ENCODE data around the gene DGCR8. TPM values are rescaled to one million over a fixed set of nuclear protein-coding genes. Genes with fewer than 3 reads are reported as not detected.

The DGCR8 gene
- total RNA-seq, 1 donor from 2014 or later, result 20.9 TPM

DNA sequence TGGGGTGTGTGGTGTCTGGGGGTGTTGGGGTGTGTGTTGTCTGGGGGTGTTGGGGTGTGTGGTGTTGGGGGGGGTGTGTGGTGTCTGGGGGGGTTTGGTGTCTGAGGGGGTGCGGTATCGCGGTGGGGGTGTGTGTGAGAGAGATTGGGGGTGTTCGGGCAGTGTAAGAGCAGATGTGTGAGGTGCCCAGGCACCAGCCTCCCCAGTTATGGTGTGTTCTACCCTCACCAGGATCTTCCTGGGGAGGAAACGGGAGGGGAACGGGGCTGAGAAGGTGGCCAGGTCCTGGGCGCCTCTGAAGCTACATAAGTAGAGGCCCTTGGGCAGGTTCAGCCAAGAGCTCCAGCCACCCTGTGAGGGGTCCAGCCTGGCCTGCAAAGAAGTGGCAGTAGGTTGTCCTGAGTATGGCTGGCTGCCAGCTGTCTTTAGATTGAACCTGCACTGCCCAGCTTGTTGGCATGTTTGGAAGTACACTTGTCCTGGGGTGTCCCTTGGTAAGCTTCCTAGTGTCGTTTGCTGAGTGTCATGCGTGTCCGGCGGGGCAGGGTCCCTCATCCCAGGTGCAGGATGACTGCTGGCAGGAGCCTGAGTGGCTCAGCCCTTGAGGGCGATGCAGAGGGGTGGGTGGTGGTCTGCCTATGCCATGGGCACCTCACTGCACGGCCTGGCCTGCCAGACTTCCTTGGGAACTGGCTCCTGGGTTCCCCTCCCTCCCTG is 43.5 kb downstream of the DGCR8 start:
- no peak for DNase-seq (ENCODE audit: low read depth in 2 of 2)

DNA sequence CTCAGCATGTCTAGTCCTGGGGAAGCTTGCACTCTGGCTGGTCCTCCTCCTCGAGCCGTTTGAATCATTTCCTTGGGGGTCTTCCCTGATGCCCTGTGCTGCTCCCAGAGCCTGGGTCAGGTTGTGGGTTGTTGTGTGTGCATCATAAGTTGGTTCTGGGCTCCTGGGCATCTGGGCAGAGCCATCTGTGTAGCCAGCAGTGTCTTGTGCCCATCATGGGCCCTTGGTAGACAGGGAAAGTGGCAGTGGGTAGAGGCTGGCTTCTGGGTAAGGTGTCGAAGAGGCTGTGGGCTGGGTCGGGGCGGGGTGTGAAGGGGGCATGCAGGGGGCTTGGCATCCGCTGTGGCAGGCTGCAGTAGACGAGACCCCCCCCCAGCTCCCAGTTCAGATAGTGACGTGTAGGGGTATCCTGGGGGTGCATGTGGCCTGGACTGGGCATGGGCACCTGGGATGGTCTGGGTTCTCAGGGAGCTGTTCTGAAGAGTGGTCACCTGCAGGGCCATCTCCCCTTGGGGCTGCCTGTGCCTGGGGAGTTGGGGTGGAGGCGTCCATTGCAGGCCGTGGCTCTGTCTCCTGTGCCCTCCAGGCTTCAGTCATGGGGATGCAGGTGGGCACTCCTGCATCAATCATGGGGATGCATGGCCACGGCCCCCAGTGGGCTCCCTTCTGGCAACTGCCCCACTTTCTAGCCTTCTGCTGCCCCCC is 44.2 kb downstream of the DGCR8 start:
- DNase-seq (ENCODE audit: low read depth in 2 of 2), result no peak

DNA sequence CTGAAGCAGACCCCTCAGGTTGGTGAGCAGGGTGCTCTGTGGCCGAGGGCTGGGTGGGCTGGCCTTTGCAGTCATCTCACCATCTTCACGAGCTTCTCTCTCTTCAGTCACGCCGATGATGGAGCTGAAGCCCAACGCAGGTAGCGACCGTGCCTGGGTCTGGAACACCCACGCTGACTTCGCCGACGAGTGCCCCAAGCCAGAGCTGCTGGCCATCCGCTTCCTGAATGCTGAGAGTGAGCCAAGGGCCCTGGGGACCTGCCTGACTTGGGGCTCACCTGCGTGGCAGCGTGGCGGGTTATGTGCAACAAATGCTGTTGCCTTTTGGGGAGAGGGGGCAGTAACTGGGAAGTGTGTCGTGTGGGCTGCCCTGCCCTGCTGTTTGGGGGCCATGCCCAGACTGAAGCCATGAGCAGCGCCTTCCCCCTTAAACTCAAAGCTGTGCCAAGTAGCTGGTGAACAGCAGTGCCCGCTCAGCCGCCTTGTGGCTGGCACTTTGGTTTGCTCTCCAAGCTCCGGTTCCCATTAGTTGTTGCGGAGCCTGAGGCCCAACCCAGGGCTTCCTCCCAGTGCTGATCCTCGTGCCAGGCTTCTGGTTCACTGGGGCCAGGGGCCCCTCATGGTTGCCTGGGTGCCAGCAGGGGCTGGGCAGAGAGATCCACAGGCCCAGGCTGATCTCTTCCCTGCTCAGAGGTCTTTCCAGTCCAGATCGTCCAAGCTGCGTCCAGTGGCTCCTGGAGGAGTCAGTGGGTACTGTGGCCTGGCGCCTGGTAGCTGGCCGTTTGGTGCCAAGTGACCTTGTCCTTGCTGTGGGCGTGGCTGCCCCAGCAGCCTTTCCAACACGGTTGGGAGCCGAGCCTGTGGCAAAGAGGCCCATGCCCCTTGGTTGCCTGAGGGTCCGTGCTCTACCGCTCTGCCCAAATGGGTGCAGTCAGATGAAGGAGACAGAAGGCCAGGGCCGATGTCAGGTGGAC is 45.4 kb downstream of the DGCR8 start:
- DNase-seq (ENCODE audit: low read depth in 2 of 2), result no peak

DNA sequence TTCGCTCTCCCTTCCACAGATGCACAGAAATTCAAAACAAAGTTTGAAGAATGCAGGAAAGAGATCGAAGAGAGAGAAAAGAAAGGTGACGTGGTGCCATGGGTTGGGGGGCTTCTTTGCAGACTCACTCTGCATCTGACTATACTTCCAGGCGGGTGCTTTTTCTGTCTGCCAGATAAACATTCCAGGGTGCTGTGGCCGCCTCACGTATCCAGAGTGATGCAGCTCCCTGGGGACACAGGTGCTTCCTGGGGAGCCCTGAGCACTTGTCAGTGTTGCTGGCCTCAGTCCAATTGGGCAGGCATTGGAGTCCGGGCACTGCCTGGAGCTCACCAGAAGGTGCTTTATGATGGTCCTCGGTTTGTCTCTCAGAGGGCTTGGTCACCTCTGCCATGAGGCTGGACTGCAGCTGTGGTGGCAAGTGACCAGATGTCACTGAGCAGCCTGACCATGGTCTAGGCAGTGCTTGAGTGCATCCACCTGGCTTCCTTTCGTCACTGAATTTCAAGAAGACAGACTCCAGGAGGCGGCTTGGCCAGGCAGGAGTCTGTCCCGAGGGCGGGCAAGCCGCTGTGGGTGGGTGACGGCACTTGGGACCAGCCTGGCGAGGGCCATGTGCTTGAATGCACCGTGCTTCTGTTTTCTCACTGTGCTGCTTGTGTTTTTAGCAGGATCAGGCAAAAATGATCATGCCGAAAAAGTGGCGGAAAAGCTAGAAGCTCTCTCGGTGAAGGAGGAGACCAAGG is 46.4 kb downstream of the DGCR8 start:
- DNase-seq (ENCODE audit: low read depth in 2 of 2), result no peak

- DNase-seq (ENCODE audit: low read depth in 2 of 2), result no peak
Measured at GRCh38 chr22:20127318-20127868, 47.4 kb downstream of the DGCR8 start.

- DNase-seq (ENCODE audit: low read depth in 2 of 2), result no peak
Measured at GRCh38 chr22:20127869-20128618, 48.0 kb downstream of the DGCR8 start.

DNA sequence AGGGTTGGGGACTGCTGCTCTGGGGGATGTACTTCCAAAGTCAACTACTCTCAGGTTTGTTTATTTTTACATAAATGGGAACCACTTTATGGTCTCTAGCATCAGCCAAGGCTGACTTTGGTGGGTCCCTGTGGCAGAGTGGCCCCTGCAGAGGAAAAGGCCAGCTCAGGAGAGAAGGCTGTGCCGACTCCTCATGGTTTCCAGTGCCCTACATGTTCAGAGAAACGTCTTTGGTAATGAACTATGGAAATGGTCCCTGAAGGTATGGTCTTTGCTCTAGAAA is 48.5 kb downstream of the DGCR8 start:
- no peak for DNase-seq (ENCODE audit: low read depth in 2 of 2)

- peak; percentile 23 to 59 for DNase-seq (ENCODE audit: low read depth in 2 of 2)
Measured at GRCh38 chr22:20128902-20129746, 49.1 kb downstream of the DGCR8 start.

DNA sequence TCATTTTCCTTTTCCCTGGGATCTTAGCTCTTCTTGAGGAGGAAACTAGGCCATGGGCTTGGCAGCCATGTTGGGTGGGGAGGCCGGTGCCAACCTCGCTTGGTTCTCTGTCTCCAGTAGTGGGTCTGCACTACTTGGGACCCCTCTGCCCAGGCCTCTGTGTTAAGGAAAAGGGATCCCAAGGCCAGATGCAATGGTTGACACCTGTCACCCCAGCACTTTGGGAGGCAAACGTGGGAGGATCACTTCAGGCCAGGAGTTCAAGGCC is 49.6 kb downstream of the DGCR8 start:
- no peak for DNase-seq (ENCODE audit: low read depth in 2 of 2)

DNA sequence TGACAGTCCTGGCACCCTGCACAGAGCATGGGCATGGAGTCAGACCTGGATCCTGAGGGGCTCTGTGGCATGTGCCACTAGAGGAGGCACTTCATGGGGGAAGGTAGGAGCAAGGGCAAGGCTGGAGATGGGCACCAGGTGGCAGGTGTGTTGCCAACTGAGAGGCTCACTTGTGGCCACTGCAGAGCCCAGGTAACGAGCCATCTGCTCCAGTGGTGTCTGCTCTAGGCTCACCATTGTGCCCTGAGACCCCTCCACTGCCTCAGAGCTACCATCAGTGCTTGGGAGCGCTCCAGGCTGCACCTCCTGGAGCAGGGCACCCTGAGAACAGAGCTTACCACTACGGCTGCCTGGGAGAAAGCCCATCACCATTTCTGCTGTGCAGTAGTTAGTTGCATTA is 50.3 kb downstream of the DGCR8 start:
- no peak for DNase-seq (ENCODE audit: low read depth in 2 of 2)

GRCh38 chr22:20130731-20131596 is 50.9 kb downstream of the DGCR8 start:
- peak; percentile 43 to 87 for DNase-seq (ENCODE audit: low read depth in 2 of 2)

- peak in 1 of 2 donors; percentile 48 for DNase-seq (ENCODE audit: low read depth in 2 of 2)
Measured at GRCh38 chr22:20131597-20131858, 51.5 kb downstream of the DGCR8 start, which contains the start of gene ZDHHC8. Gene ZDHHC8, plus strand, starts transcription at chr22:20131804. Its CDS starts 144 bp downstream, at chr22:20131948.

GRCh38 chr22:20131859-20132685 is 52.0 kb downstream of the DGCR8 start:
- DNase-seq (ENCODE audit: low read depth in 2 of 2), result peak in 1 of 2 donors; percentile 36

DNA sequence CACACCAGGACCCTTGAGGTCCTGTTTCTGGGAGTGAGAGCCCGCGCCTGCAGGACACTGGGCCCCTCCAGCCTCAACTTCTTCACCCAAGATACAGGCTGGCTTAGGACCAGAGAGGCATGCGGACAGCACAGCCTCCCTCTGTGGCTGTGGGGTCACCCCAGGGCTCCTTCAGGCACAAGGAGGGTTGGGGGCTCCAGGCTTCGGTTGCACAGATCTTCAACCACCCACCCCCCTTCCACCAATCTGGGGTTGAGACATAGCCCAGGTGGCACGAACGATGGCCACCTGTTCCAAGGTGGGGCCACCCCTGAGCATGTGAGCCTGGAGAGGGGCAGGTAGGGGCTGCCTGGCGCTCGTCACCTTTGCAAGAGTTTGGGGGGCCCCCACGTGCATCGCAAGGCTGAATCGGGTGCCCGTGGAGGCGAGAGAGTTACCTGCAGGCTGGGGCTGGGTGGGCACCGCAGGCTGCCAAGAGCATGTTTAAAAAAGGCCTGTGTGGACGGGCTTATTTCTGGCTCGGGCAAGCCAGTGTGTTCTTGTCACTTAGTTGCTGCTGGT is 52.7 kb downstream of the DGCR8 start:
- DNase-seq (ENCODE audit: low read depth in 2 of 2), result no peak

DNA sequence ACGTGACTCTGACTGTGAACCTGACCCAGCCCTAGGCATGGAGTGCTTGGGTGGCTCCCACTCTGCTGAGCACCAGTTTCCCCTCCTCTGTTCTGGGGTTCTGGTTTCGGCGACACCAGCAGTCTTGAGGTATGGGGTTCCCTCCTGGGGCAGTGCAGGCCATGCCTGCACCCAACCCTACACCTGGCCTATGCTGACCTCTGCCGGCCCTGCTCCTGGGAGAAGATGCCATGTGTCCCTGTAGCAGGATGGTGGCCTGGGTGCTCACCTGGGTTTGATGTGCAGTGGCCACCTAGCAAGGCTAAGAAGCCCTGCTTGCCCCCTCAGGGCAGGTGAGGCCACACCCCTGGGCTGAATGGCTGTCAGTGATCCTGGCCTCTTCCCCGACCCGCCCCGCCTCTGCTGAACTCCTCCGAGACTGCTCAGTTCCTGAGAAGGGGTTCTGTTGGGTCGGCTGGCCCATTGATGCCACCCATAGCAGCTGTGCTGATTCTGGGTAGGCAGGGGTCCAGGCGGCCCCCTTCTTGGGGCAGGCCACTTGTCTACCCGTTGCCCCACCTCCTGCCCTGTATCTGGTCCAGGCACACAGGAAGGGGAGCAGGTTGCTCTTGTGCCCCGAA is 54.0 kb downstream of the DGCR8 start:
- DNase-seq (ENCODE audit: low read depth in 2 of 2), result no peak

GRCh38 chr22:20135265-20135664 is 55.2 kb downstream of the DGCR8 start:
- no peak for DNase-seq (ENCODE audit: low read depth in 2 of 2)
